NCI-H82 treated with DMSO at 0.1 percent for 48 hours (cell line): ENCODE results near the gene ZNF625.
A peak's percentile ranks its signal among the peaks of the same experiment; 100 is the strongest.

Source experiments
- DNase-seq: peaks from one replicate; lab custom pipeline; 2025; ENCODE audit not compliant: unreplicated experiment; lab: John Stamatoyannopoulos, UW

Gene ZNF625

DNA sequence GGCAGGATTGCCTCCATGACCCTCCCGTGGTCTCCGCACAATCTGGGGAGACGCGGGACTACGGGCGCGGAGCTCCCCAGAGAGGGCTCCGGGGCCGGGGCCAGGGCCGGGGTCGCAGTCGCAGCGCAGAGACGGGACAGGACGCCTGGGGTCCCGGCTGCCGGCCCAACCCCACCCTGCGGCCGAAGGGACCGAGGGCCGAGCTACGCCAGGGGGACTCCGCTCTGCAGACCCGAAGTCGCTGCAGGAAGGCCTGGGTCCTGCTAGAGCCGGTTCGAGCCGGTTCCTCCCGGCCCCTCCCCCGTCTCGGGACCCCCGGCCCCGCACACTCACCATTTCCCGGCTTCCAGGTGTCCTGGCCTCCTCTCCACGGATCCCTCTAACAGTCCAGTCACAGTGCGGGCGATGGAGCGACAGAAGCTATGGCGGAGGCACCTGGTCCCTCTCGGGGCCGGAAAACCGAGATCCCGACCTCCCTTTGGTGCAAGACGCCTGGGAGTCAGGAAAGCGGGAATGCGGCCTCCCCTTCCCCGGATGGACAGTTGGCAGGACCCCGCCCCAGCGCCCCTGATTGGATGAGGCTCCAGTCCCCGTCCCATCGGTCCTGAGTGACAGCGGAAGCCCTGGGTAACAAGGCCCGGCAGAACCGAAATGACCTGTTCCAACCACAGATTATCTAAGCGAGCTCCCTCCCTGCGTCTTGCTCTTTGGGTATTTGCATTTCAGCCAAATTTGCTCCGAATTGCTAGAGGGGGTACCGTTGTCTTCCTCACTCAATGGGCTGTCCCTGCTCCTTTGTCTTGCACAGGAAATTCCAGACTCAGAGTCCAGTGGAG lies at the start of gene ZNF625:
Gene ZNF625, minus strand, starts transcription at position 512 of the 836 bp plus-strand sequence. Its CDS starts 176 bp downstream, at position 336.
- peak; percentile 88 for DNase-seq

DNA sequence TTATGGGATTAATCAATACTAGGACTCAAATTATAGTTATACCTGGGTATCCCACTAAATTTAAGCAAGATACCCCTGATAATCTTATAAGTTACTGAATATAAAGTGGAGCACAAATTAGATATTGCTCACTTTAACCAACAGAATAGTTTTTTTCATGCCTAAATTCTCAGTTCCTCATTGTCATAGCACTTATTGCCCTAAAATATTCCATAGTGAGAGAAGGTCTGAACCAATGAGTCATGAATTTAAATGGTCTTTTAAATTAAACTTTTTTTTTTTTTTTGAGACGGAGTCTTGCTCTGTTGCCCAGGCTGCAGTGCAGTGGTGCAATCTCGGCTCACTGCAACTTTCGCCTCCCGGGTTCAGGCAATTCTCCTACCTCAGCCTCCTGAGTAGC lies 48.8 kb upstream of the ZNF625 start:
- no peak for DNase-seq

DNA sequence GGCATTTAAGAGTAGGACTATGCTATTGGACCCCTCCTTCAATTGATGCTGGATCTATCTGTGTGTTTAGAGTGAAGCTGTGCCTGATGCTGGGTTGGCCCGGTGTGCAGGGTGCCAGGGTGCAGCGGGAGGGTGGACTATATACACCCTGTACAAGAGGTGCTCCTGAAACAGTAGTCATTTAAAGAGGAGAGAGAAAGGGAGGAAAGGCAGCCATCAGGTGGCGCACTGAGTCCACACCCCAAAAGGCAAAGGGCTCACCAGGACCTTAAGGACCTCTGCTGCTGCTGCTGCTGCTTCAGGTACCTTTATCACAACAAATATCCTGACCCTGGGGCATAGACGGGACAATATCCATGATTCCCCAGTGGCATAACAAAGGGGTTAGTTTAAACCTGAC lies 45.7 kb upstream of the ZNF625 start:
- no peak for DNase-seq

DNA sequence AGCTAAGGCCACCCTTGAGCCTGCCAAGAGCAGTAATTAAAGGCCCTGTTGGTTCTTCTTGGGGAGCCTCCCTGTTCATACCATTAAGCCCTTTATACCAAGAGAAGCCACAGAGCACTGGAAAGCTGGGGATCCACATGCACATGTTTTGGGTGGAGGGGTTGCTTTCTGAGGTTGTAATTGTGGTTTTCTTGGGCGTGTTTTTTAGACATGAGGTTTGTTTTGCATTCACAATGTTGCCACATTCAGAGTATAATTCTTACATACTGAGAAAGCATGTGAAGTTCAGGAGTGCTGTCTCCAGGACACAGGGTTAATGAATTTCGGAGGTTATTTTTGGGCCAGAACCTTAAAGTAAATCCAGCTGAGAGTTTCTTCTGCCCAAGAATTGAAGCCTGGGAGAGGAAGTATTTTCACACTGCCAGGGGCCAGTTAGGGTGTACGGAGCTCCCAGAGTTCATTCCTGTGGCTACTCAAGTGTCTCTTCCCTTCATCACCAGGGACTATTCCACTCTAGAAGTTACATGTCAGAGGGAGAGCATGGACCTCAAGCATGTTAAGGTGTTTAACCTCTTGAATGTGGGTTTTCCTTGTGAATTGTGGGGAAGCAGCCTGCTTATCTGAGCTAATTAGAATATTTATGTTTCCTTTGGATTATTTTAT lies 43.4 kb upstream of the ZNF625 start:
- DNase-seq, result no peak

DNA sequence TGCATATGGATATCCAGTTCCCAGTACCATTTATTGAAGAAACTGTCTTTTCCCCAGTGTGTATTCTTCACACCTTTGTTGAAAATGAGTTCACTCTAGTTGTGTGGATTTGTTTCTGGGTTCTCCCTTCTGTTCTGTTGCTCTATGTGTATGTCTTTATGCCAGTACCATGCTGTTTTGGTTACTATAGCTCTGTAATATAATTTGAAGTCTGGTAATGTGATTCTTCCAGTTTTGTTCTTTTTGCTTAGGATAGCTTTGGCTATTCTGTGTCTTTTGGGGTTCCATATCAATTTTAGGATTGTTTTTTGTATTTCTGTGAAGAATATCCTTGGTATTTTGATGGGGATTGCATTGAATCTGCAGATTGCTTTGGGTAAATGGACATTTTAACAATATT lies 41.6 kb upstream of the ZNF625 start:
- no peak for DNase-seq

DNA sequence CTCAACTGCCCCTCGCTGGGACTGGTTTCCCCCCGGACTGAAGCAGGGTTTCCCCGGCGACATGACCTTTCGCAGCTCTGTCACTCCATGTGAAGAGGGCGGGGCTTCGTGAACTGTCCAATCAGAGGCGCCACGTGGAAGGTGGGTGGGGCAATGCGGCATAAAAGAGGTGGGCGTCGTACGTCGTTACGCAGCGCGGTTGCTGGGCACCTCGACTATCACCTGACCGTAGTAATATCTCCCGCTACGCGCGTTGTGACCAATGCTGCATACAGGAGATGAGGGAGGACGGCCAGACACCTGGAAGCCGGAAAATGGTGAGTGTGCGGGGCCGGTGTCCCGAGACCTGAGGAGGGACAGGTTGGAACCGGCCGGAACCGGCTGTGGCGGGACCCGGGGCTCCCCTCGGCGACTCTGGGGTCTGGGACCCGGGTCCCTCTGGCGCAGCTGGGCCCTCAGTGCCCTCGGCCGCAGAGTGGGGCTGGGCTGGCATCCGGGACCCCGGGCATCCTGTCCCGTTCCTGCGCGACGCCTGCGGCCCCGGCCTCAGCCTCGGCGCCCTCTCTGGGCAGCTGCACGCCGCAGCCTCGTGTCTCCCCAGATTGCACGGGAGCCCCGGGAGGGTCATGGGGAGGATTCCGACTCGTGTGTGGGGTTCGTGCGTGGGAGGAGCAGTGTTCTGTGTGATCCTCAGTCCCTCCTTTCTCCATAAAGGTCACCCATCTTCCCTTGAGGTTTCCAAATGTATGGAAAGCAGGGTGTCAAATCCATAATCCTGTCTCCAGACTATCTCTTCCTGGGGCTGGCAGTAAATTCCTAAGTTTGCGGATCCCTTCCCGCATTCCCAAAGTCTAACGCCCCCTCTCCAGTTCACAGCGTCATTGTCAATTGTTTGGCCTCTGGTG lies 38.5 kb upstream of the ZNF625 start:
- no peak for DNase-seq

DNA sequence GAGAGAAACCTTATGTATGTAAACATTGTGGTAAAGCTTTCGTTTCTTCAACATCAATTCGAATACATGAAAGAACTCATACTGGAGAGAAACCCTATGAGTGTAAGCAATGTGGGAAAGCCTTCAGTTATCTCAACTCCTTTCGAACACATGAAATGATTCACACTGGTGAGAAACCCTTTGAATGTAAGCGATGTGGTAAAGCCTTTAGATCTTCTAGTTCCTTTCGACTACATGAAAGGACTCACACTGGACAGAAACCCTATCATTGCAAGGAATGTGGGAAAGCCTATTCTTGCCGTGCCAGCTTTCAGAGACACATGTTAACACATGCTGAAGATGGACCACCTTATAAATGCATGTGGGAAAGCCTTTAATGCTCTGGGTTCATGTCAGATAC lies 31.1 kb upstream of the ZNF625 start:
- no peak for DNase-seq

DNA sequence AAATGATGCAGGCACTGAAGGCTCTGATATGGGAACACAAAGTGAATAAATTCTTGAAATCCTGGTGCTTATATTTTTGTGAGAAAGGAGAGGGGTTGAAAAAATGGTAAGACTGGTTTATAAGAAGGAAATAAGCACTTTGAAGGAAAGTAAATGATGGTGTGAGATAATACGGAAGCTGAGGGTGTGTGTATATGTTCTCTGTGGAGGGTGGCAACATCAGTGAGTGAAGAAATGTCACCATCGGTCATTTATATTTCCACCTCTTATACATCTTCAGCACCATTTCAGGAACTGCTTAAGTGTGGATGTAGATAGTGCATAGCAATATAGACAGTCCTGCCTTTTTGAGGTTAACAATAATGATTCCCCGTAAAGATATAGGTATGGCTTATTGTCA lies 23.8 kb upstream of the ZNF625 start:
- DNase-seq, result no peak

DNA sequence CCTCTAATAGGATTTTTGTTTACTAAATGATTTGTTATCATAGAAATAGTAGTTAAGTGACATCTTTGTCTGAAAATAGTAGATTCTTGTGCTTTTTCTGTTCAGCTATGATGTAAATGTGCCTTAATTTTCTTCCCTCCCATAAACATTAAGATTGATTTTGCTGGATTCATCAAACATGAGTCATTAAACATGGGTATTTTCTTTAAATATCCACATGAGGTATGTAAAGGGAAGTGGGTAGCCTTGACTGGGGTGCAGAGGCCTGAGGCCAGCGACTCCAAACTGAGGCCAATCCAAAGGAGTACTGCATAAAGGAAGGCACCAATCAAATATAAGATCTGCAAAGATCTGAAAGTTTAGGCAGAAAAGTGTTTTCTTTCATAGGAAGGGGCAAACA lies 10.1 kb upstream of the ZNF625 start:
- DNase-seq, result no peak

DNA sequence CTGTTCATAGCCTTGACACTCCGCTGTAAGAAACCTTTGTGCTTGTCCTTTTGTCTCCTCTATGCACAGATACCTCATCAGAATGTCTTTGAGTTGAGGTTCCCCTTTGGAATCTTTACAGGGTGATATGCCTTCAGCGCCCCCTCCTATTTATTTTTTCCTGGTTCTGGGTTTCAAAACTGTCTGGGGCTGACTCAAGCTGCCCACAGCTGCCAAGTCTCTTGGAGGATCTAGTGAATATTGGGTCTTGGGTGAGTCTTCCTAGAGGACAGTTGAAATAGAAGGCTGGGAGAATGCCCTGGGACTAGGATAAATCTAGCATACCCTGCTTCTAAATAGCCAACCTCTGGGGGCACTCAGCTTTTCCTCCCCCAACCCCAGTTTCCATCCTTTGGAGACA lies 7.3 kb upstream of the ZNF625 start:
- no peak for DNase-seq

DNA sequence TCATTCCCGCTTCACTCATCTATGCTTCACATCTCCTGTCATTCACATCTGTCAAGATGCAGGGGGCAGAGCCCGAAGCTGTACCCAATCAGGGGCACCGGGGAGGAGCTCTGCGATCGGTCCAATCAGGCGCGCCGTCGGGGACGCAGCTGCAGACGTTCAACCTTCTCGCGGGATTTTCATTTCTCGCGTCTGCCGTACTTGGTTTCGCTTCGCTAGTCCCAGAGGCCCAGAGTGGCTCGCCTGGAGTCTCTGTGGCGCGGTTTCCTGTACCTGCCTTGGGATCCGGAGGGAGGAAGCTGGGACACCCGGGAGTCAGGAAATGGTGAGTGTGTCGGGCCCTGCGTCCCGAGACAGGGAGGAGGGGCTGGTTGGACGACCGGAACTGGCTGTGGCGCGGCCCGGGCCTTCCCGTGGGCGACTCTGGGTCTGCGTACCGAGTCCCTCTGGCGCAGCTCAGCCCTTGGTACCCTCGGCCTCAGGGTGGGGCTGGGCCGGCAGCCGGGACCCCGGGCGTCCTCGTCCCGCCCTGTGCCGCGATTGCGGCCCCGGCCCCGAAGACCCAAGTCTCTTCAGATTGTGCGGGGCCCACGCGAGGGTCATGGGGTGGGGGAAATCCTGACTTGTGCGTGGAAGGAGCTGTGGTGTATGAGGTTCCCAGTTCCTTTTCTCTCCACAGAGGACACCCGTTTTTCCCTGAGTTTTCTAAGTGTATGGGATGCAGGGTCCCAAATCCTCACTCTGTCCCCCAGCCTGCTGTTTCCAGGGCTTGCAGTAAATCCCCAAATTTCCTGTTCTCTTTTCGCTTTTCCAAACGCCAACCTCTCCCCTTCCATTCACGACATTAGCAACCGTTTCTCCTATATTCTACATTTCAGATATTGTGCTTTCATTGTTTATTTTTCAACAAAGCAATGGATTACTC lies 6.6 kb upstream of the ZNF625 start, which contains the start of gene ZNF136:
Gene ZNF136, plus strand, starts transcription at position 215 of the 925 bp plus-strand sequence. Its CDS starts 108 bp downstream, at position 323.
- DNase-seq, result peak; percentile 95

DNA sequence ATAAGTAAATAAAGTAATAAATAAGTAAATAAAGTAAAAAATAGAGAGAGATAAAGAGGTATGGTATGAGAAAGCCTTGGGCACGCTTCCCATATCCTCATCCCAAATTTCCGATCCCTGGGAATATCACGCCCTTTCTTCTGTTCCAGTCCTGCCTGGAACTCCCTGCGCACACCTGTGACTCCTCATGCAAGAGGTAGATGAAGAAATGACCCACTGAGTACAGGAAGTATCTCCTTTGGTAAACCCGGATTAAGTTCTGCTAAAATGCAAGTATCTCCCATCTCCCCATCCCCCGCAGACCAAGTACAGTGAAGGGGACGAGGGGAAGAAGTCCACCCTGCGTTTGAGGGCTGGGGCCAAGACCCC lies 6.0 kb upstream of the ZNF625 start:
- DNase-seq, result no peak

DNA sequence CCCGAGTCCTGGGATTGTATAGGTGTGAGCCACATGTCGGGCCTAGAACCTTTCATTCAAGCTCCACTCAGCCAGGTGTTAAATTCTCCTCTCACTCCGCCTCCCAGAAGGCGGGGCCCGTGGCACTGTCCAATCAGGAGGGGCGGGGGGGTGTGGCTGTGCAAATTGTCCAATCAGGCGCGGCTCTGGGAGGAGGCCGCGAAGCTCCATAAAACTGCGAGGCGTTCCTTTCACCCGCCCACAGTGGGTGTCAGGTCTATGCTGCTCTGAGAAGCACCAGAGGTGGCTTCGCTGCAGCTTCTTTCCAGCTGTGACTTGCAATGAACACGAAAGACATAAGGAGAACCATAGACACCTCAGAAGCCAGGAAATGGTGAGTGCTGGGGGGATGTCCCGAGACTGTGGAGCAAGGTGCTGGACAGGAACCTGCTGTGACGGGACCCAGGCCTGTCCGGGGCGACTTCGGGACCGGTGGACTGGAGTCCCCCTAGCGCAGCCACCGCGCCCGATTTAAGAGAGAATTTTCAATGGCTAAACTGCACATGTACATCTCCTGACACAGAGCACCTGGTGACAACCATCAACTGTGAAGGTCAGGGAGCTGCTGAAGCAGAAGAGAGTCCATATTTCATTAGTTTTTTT lies 3.4 kb upstream of the ZNF625 start:
- no peak for DNase-seq

DNA sequence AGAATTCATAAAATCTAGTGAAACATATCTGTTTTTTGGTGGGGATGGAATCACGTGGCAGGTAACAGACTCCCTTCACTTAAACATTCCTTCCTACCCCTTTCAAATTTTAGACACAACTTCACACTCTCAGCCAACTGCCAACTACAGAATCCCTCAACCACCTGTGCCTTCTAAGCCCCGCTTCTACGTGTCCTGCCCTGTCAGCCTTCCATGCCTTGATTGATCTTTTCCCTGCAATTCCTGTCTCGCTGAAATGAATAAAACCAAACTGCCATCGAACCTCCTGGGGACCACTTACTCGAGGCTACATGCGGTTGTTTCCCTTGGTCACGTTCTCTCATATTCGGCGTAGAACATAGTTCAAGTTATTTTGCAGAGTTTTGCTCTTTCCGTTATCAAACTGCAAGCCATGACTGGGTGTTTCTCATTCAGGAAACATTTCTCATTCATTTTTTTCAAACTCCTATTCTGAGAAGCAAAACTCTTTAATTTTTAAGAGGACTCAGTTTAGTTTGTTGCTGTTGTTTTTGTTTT lies 1.1 kb downstream of the ZNF625 start:
- no peak for DNase-seq

DNA sequence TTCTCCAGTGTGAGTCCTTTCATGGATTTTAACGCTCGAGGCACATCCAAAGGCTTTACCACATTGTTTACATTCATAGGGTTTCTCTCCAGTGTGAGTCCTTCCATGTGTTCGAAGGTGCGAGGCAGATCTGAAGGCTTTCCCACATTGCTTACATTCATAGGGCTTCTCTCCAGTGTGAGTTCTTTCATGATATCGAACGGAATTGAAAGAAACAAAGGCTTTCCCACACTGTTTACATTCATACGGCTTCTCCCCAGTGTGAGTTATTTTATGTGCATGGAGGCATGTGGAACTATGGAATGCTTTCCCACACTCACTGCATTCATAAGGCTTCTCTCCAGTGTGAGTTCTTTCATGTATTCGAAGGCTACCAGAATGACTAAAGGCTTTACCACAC lies 11.2 kb downstream of the ZNF625 start:
- DNase-seq, result no peak

DNA sequence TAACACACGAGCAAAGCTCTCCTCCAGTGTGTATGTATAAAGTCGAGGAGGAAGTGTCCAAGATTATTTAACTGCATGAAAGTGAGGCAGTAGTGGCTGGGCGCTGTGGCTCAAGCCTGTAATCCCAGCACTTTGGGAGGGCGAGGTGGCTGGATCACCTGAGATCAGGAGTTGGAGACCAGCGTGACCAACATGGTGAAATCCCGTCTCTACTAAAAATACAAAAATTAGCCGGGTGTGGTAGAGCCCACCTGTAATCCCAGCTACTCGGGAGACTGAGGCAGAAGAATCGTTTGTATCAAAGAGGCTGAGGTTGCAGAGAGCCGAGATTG lies 15.2 kb downstream of the ZNF625 start:
- no peak for DNase-seq

DNA sequence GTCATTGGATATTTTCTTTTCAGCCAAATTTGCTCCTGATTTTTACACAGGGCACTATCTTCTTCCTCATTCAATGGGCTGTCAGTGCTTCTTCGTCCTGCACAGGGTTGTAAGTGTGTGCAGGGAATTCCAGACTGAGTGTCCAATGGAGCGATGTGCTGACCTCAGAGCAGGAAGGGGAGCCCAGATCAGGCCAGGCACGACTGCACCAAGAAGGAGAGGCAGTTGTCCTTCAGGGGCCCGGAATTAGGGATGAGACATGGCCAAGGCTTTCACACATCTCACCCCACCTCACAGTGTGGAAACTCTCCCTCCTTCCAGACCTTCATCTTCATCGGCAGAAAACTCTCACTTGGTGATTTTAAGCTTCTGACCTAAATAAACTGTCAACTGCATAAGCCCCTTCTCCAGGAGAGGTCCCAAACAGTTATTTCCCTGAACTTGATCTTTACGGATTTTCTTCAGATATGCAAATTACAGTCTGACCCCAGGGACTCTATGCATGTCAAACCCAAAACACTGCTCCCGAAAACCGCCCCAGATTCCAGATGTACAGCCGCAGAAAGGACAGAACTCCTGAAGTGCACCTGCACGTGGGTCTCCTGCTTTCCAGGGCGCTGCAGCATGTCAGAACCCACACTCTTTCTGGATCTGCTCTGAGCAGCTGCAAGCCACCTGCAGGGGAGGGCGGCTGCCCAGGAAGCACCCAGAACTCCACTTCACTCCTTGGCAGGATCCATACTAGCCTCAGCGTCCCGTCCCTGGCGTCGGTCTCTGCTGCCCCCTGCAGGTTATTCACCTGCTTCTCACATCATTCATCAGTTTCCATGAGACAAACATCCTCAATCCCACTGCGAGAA lies 15.8 kb downstream of the ZNF625 start:
- DNase-seq, result peak; percentile 70

DNA sequence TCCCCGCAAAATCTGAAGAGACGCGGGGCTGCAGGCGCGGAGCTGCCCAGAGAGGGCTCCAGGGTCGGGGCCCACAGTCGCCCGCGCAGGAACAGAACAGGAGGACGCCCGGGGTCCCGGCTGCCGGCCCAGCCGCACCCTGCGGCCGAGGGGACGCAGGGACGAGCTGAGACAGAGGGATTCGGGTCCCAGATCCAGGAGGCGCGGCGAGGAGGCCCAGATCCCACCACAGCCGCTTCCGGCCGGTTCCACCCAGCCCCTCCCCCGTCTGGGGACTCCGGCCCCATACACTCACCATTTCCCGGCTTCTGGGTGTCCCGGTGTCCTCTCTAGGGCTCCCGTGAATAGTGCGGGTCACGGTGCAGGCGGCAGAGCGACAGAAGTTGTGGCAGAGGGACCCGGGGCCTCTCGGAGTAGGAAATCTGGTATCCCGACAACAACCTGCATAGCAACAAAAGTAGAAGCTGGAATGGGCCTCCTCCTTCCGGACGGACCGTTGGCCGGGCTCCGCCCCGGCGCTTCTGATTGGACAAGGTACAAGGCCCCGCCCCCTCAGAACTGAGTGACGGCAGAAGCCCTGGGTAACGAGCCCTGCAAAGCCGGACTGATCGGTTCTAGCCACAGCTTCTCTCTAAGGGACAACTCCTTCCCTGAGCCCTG lies 16.5 kb downstream of the ZNF625 start, which contains the start of gene ZNF20:
Gene ZNF20, minus strand, starts transcription at position 466 of the 660 bp plus-strand sequence. Its CDS starts 168 bp downstream, at position 298.
- peak; percentile 93 for DNase-seq
